ENCODE measurements around the gene NECAP2.

- TF ChIP-seq POLR2A (IDR thresholded peaks at IDR 0.05; ENCODE audit: low read length), result no peak
- TF ChIP-seq GATA1 (IDR thresholded peaks at IDR 0.05; ENCODE audit: low read depth, low read length), result no peak
Observed at GRCh38 chr1:16478091-16478490, 37.6 kb downstream of the NECAP2 start.
